GM12878 (cell line): ENCODE data around the gene KLK12. TPM values are rescaled to one million over a fixed set of nuclear protein-coding genes. Genes with fewer than 3 reads are reported as not detected.

Experiments used
- ATF7 ChIP-seq: fragments of 450-650 bp; IDR thresholded peaks from 2 replicates; pipeline ENCODE4 v1.6.1; 2016; ENCODE audit warnings: low read depth, mild to moderate bottlenecking
- CREB1 ChIP-seq: IDR thresholded peaks from 2 replicates; pipeline ENCODE4 v1.6.1; 2012; ENCODE audit warnings: low read depth, mild to moderate bottlenecking, inconsistent platforms
- ESRRA ChIP-seq: IDR thresholded peaks from 2 replicates; pipeline ENCODE4 v1.6.1; 2012; ENCODE audit warnings: mild to moderate bottlenecking, low read length, improper control_type of control experiment
- PBX3 ChIP-seq: IDR thresholded peaks from 2 replicates; pipeline ENCODE4 v1.6.1; 2011; ENCODE audit warnings: mild to moderate bottlenecking, low read depth, low read length, moderate library complexity; ENCODE audit not compliant: insufficient replicate concordance
- POLR2AphosphoS5 ChIP-seq: IDR thresholded peaks from 2 replicates; pipeline ENCODE4 v1.6.1; 2011; ENCODE audit warnings: mild to moderate bottlenecking, low read length, inconsistent platforms
- polyA plus RNA-seq, 11 experiments: library from polyadenylated mRNA; depleted of rRNA in 4 of 11; unstranded in 6 of 11; stranded (reverse) in 5 of 11; fragments of >200 nt; fragmentation: Nextera tagmentation in 4 of 11; fragmentation: Illumina TruSeq in 1 of 11; extraction: Ambion mirVana in 4 of 11; extraction: Trizol in 1 of 11; gene quantifications; 1 replicate in 1 of 11; 2 replicates in 10 of 11; pipeline versions ENCODE4 v1.2.1 to v1.2.3, GENCODE V29; 2011 to 2016; ENCODE audit warnings: inconsistent platforms in 2 of 11, missing spikeins in 2 of 11, low read depth in 1 of 11
- total RNA-seq, 4 experiments: library from RNA; depleted of rRNA in 3 of 4; stranded (reverse); fragments of >200 nt in 3 of 4; fragmentation: Illumina TruSeq in 1 of 4; extraction: Trizol in 1 of 4; gene quantifications; 2 replicates each; pipeline versions ENCODE4 v1.2.1 to v1.2.3, GENCODE V29; 2013 to 2021
- TF ChIP-seq, protein P1 (sequence below): IDR thresholded peaks from 2 replicates; pipeline ENCODE4 v1.6.1; 2012; ENCODE audit warnings: mild to moderate bottlenecking, low read depth, low read length
- TF ChIP-seq, protein P2 (sequence below): fragments of 450-650 bp; formaldehyde crosslinking; IDR thresholded peaks from 2 replicates; pipeline ENCODE4 v1.4.0; 2020; ENCODE audit warnings: mild to moderate bottlenecking, moderate library complexity
- TF ChIP-seq, protein P3 (sequence below): fragments of 450-650 bp; IDR thresholded peaks from 2 replicates; pipeline ENCODE4 v1.6.1; 2017; ENCODE audit warnings: low read depth, mild to moderate bottlenecking, moderate library complexity

Gene KLK12
- total and polyA plus RNA-seq, 10 of the 15 experiments (the other 5 are each of a cell fraction or from before 2014, with no cell fraction given), result not detected

DNA sequence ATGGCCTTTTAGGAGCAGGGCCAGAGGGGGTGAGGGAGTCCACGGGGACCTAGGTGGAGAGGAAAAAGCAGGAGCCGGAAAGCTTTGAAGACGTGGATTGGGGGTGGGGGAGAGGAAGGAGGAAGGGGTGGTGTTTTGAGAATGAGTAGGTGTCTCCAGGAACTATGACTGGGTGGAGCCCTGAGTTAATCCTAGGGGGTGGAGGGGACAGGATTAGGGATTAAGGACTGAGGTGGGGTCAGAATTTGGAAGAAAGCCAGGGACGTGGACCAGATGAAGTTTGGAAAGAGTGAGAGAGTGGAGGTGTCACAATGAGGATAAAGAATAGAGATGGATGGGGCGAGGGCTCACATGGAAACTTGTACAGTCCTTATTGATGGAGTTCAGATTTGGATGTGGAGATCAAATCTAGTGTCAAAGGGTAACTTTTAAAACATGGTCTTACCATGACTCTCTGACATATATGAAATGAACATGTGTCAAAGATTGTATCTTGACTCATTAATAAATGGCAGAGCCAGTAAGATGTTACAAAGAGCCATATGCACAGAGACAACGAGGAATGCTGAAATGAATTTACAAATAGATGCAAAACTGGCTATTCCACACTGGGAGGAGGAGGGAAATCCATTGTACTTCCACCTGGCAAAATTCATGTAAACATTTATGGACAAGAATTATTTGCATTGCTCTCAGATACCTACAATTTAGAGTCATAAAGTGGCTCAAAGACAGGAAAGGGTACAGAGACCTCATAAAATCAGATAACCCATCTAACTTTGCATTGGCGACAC, 31.8 kb upstream of the KLK12 start (continued):
- TF ChIP-seq, protein P1, sequence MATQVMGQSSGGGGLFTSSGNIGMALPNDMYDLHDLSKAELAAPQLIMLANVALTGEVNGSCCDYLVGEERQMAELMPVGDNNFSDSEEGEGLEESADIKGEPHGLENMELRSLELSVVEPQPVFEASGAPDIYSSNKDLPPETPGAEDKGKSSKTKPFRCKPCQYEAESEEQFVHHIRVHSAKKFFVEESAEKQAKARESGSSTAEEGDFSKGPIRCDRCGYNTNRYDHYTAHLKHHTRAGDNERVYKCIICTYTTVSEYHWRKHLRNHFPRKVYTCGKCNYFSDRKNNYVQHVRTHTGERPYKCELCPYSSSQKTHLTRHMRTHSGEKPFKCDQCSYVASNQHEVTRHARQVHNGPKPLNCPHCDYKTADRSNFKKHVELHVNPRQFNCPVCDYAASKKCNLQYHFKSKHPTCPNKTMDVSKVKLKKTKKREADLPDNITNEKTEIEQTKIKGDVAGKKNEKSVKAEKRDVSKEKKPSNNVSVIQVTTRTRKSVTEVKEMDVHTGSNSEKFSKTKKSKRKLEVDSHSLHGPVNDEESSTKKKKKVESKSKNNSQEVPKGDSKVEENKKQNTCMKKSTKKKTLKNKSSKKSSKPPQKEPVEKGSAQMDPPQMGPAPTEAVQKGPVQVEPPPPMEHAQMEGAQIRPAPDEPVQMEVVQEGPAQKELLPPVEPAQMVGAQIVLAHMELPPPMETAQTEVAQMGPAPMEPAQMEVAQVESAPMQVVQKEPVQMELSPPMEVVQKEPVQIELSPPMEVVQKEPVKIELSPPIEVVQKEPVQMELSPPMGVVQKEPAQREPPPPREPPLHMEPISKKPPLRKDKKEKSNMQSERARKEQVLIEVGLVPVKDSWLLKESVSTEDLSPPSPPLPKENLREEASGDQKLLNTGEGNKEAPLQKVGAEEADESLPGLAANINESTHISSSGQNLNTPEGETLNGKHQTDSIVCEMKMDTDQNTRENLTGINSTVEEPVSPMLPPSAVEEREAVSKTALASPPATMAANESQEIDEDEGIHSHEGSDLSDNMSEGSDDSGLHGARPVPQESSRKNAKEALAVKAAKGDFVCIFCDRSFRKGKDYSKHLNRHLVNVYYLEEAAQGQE, result no peak
- TF ChIP-seq, protein P2, sequence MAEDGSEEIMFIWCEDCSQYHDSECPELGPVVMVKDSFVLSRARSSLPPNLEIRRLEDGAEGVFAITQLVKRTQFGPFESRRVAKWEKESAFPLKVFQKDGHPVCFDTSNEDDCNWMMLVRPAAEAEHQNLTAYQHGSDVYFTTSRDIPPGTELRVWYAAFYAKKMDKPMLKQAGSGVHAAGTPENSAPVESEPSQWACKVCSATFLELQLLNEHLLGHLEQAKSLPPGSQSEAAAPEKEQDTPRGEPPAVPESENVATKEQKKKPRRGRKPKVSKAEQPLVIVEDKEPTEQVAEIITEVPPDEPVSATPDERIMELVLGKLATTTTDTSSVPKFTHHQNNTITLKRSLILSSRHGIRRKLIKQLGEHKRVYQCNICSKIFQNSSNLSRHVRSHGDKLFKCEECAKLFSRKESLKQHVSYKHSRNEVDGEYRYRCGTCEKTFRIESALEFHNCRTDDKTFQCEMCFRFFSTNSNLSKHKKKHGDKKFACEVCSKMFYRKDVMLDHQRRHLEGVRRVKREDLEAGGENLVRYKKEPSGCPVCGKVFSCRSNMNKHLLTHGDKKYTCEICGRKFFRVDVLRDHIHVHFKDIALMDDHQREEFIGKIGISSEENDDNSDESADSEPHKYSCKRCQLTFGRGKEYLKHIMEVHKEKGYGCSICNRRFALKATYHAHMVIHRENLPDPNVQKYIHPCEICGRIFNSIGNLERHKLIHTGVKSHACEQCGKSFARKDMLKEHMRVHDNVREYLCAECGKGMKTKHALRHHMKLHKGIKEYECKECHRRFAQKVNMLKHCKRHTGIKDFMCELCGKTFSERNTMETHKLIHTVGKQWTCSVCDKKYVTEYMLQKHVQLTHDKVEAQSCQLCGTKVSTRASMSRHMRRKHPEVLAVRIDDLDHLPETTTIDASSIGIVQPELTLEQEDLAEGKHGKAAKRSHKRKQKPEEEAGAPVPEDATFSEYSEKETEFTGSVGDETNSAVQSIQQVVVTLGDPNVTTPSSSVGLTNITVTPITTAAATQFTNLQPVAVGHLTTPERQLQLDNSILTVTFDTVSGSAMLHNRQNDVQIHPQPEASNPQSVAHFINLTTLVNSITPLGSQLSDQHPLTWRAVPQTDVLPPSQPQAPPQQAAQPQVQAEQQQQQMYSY (CRISPR knock-in tag), result no peak
- TF ChIP-seq PBX3 (no peak), CREB1 (no peak), ATF7 (no peak), POLR2AphosphoS5 (no peak), ESRRA (no peak)
- TF ChIP-seq, protein P3, sequence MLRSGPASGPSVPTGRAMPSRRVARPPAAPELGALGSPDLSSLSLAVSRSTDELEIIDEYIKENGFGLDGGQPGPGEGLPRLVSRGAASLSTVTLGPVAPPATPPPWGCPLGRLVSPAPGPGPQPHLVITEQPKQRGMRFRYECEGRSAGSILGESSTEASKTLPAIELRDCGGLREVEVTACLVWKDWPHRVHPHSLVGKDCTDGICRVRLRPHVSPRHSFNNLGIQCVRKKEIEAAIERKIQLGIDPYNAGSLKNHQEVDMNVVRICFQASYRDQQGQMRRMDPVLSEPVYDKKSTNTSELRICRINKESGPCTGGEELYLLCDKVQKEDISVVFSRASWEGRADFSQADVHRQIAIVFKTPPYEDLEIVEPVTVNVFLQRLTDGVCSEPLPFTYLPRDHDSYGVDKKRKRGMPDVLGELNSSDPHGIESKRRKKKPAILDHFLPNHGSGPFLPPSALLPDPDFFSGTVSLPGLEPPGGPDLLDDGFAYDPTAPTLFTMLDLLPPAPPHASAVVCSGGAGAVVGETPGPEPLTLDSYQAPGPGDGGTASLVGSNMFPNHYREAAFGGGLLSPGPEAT, result no peak
